Measurements from ENCODE around the gene DISP2.

DISP2 gene

GRCh38 chr15:40365016-40365415, 7.0 kb downstream of the DISP2 start:
- no peak for DNase-seq

GRCh38 chr15:40365624-40366456, 7.8 kb downstream of the DISP2 start:
- DNase-seq, result no peak

- DNase-seq, result no peak
Observed at GRCh38 chr15:40366457-40367370, 8.7 kb downstream of the DISP2 start.

- DNase-seq, result no peak
Observed at GRCh38 chr15:40367371-40367685, 9.3 kb downstream of the DISP2 start.

- DNase-seq, result peak; percentile 79
Observed at GRCh38 chr15:40367686-40368611, 9.9 kb downstream of the DISP2 start.

- no peak for DNase-seq
Observed at GRCh38 chr15:40368719-40369473, 10.9 kb downstream of the DISP2 start.

GRCh38 chr15:40369474-40369869, 11.5 kb downstream of the DISP2 start:
- no peak for DNase-seq

- no peak for DNase-seq
Observed at GRCh38 chr15:40369971-40370370, 12.0 kb downstream of the DISP2 start.

GRCh38 chr15:40372981-40373380, 15.0 kb downstream of the DISP2 start:
- no peak for DNase-seq

- DNase-seq, result no peak
Observed at GRCh38 chr15:40377606-40378005, 19.6 kb downstream of the DISP2 start.

GRCh38 chr15:40379374-40379773, 21.4 kb downstream of the DISP2 start:
- DNase-seq, result no peak

GRCh38 chr15:40379853-40380252, 21.8 kb downstream of the DISP2 start:
- DNase-seq, result no peak

- no peak for DNase-seq
Observed at GRCh38 chr15:40380636-40381035, 22.6 kb downstream of the DISP2 start.

- DNase-seq, result no peak
Observed at GRCh38 chr15:40381818-40382529, 24.0 kb downstream of the DISP2 start.

- DNase-seq, result peak; percentile 86
Observed at GRCh38 chr15:40382580-40383456, 24.8 kb downstream of the DISP2 start, which contains the start of gene KNSTRN. Gene KNSTRN, plus strand, starts transcription at chr15:40382721. Its CDS starts 115 bp downstream, at chr15:40382836.

GRCh38 chr15:40386480-40386879, 28.5 kb downstream of the DISP2 start:
- no peak for DNase-seq

- no peak for DNase-seq
Observed at GRCh38 chr15:40388941-40389823, 31.2 kb downstream of the DISP2 start.

- DNase-seq, result no peak
Observed at GRCh38 chr15:40389824-40390595, 32.0 kb downstream of the DISP2 start.
